ENCODE data around the gene FLYWCH2.

Gene FLYWCH2

DNA sequence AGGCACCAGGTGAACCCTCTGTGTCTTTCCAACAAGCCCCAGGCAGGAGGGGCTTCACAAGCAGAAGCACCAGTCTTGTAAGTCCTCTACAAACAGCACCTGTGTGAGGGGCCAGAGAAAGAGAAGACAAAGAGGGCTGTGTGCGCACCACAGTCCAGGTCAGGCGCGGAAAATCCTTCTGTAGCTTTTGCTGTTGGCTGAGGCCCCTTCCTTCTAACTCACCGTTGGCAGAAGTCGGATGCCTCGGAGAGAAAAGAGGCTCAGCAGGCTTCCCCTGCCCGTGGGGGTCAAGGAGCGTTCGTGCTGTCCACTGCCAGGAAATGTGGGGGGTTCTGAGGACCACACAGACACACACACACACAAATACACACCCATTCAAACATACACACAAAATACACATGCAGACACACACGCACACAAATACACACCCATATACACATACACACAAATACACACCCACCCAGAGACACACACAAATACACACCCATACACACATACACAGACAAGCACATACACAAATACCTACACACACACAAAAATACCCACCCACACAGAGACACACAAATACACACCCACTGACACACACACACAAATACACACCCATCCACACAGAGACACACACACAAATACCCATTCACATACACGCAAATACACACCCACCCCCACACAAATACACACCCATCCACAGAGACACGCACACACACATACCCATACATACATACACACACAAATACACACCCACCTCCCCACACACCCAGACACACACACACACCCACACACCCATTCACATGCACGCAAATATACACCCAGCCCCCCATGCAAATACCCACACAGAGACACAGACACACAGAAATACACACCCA is 46.1 kb upstream of the FLYWCH2 start (continued):
- TF ChIP-seq, protein P1, sequence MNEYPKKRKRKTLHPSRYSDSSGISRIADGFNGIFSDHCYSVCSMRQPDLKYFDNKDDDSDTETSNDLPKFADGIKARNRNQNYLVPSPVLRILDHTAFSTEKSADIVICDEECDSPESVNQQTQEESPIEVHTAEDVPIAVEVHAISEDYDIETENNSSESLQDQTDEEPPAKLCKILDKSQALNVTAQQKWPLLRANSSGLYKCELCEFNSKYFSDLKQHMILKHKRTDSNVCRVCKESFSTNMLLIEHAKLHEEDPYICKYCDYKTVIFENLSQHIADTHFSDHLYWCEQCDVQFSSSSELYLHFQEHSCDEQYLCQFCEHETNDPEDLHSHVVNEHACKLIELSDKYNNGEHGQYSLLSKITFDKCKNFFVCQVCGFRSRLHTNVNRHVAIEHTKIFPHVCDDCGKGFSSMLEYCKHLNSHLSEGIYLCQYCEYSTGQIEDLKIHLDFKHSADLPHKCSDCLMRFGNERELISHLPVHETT (tag by site-specific recombination; IDR thresholded peaks at IDR 0.05): peak; percentile 64; the same call in 1 of the 2 replicates
- TF ChIP-seq ZFP69B (tag by site-specific recombination; IDR thresholded peaks at IDR 0.05) (0 out of 2 replicates have a peak, but pooled peaks have one; percentile 28), ZNF473 (tag by site-specific recombination; IDR thresholded peaks at IDR 0.05) (0 out of 2 replicates have a peak, but pooled peaks have one; percentile 7), ZNF416 (tag by site-specific recombination; IDR thresholded peaks at IDR 0.05) (no peak), ZNF560 (tag by site-specific recombination; IDR thresholded peaks at IDR 0.05; ENCODE audit: borderline replicate concordance) (0 out of 2 replicates have a peak, but pooled peaks have one; percentile 10), KLF9 (tag by site-specific recombination; IDR thresholded peaks at IDR 0.05; ENCODE audit: low read depth) (no peak; the same call in 1 of the 2 replicates), ZNF596 (tag by site-specific recombination; IDR thresholded peaks at IDR 0.05) (no peak), ZEB2 (tag by site-specific recombination; IDR thresholded peaks at IDR 0.05) (no peak), KLF8 (tag by site-specific recombination; IDR thresholded peaks at IDR 0.05) (no peak), EGR2 (tag by site-specific recombination; IDR thresholded peaks at IDR 0.05; ENCODE audit: low read depth) (peak; percentile 96), IKZF3 (tag by site-specific recombination; IDR thresholded peaks at IDR 0.05) (no peak), ZNF677 (tag by site-specific recombination; IDR thresholded peaks at IDR 0.05) (no peak), ZNF221 (tag by site-specific recombination; IDR thresholded peaks at IDR 0.05; ENCODE audit: borderline replicate concordance) (no peak), ZSCAN23 (tag by site-specific recombination; IDR thresholded peaks at IDR 0.05) (peak; percentile 24; the same call in 1 of the 2 replicates)
- TF ChIP-seq, protein P2, sequence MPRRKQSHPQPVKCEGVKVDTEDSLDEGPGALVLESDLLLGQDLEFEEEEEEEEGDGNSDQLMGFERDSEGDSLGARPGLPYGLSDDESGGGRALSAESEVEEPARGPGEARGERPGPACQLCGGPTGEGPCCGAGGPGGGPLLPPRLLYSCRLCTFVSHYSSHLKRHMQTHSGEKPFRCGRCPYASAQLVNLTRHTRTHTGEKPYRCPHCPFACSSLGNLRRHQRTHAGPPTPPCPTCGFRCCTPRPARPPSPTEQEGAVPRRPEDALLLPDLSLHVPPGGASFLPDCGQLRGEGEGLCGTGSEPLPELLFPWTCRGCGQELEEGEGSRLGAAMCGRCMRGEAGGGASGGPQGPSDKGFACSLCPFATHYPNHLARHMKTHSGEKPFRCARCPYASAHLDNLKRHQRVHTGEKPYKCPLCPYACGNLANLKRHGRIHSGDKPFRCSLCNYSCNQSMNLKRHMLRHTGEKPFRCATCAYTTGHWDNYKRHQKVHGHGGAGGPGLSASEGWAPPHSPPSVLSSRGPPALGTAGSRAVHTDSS (tag by site-specific recombination; IDR thresholded peaks at IDR 0.05): no peak

DNA sequence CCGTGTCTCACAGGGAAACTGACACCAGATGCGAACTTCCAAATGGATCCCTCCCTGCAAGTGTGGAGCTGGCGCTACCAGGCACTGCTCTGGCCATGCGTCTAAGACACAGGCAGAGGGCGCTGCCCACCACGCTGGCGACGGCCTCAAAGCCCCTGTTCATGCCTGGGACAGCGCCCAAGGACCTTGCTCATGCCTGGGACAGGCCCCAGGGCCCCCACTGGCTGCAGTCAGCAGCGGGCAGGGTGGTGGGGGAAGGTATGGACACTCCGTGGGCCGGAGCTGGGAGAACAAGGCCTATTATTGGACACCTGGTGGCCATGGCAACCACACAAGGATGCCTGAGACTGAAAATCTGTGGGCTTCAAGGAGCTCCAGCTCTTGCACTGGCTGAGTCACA is 44.1 kb upstream of the FLYWCH2 start:
- Histone ChIP-seq H3K9me3 (ENCODE audit: control insufficient read depth, insufficient read depth, low read depth, low read length) (no peaks in the 10 kb centered on the region), H3K4me3 (ENCODE audit: low read depth, low read length) (no peak overlapping the region), H3K4me1 (ENCODE audit: control insufficient read depth, insufficient read depth, low read length) (no peaks in the 10 kb centered on the region), H3K36me3 (ENCODE audit: control insufficient read depth in 2 of 2, insufficient read depth in 1 of 2, low read length in 2 of 2) (no peaks in the 10 kb centered on the region), H3K27ac (ENCODE audit: extremely low read depth, low read depth, low read length) (no peak overlapping the region)
- POLR2A ChIA-PET: interaction anchor here (0.5 to 2.0 kb wide), 3 partner anchors 20 to 66 kb away, joined by 3 to 14 read pairs (median 3); no protein-coding TSS in a partner anchor
- CTCF ChIA-PET: interaction anchor here (0.6 to 3.0 kb wide), 21 partner anchors 8 to 189 kb away, joined by 3 to 25 read pairs (median 6); partner anchors contain the start of gene ZG16B
- TF ChIP-seq ZNF473 (tag by site-specific recombination; IDR thresholded peaks at IDR 0.05): no peak
- TF ChIP-seq, protein P3, sequence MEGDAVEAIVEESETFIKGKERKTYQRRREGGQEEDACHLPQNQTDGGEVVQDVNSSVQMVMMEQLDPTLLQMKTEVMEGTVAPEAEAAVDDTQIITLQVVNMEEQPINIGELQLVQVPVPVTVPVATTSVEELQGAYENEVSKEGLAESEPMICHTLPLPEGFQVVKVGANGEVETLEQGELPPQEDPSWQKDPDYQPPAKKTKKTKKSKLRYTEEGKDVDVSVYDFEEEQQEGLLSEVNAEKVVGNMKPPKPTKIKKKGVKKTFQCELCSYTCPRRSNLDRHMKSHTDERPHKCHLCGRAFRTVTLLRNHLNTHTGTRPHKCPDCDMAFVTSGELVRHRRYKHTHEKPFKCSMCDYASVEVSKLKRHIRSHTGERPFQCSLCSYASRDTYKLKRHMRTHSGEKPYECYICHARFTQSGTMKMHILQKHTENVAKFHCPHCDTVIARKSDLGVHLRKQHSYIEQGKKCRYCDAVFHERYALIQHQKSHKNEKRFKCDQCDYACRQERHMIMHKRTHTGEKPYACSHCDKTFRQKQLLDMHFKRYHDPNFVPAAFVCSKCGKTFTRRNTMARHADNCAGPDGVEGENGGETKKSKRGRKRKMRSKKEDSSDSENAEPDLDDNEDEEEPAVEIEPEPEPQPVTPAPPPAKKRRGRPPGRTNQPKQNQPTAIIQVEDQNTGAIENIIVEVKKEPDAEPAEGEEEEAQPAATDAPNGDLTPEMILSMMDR (tag by site-specific recombination; IDR thresholded peaks at IDR 0.05): peak; percentile 95
- TF ChIP-seq ZNF600 (tag by site-specific recombination; IDR thresholded peaks at IDR 0.05): peak; percentile 55
- TF ChIP-seq ZNF416 (tag by site-specific recombination; IDR thresholded peaks at IDR 0.05): no peak
- TF ChIP-seq ZNF335 (tag by site-specific recombination; conservative IDR thresholded peaks at IDR 0.05): peak; percentile 66
- peak; percentile 49 for TF ChIP-seq EGR2 (tag by site-specific recombination; IDR thresholded peaks at IDR 0.05; ENCODE audit: low read depth)
- 0 out of 2 replicates have a peak, but pooled peaks have one; percentile 24 for TF ChIP-seq ZXDB (tag by site-specific recombination; IDR thresholded peaks at IDR 0.05)
- TF ChIP-seq, protein P4, sequence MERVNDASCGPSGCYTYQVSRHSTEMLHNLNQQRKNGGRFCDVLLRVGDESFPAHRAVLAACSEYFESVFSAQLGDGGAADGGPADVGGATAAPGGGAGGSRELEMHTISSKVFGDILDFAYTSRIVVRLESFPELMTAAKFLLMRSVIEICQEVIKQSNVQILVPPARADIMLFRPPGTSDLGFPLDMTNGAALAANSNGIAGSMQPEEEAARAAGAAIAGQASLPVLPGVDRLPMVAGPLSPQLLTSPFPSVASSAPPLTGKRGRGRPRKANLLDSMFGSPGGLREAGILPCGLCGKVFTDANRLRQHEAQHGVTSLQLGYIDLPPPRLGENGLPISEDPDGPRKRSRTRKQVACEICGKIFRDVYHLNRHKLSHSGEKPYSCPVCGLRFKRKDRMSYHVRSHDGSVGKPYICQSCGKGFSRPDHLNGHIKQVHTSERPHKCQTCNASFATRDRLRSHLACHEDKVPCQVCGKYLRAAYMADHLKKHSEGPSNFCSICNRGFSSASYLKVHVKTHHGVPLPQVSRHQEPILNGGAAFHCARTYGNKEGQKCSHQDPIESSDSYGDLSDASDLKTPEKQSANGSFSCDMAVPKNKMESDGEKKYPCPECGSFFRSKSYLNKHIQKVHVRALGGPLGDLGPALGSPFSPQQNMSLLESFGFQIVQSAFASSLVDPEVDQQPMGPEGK (tag by site-specific recombination; IDR thresholded peaks at IDR 0.05): peak; percentile 63
- TF ChIP-seq, protein P5, sequence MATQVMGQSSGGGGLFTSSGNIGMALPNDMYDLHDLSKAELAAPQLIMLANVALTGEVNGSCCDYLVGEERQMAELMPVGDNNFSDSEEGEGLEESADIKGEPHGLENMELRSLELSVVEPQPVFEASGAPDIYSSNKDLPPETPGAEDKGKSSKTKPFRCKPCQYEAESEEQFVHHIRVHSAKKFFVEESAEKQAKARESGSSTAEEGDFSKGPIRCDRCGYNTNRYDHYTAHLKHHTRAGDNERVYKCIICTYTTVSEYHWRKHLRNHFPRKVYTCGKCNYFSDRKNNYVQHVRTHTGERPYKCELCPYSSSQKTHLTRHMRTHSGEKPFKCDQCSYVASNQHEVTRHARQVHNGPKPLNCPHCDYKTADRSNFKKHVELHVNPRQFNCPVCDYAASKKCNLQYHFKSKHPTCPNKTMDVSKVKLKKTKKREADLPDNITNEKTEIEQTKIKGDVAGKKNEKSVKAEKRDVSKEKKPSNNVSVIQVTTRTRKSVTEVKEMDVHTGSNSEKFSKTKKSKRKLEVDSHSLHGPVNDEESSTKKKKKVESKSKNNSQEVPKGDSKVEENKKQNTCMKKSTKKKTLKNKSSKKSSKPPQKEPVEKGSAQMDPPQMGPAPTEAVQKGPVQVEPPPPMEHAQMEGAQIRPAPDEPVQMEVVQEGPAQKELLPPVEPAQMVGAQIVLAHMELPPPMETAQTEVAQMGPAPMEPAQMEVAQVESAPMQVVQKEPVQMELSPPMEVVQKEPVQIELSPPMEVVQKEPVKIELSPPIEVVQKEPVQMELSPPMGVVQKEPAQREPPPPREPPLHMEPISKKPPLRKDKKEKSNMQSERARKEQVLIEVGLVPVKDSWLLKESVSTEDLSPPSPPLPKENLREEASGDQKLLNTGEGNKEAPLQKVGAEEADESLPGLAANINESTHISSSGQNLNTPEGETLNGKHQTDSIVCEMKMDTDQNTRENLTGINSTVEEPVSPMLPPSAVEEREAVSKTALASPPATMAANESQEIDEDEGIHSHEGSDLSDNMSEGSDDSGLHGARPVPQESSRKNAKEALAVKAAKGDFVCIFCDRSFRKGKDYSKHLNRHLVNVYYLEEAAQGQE (tag by site-specific recombination; IDR thresholded peaks at IDR 0.05): peak; percentile 61; the same call in 1 of the 2 replicates
- TF ChIP-seq ZNF654 (tag by site-specific recombination; IDR thresholded peaks at IDR 0.05; ENCODE audit: low read depth): peak; percentile 67
- no peak for TF ChIP-seq ZNF175 (tag by site-specific recombination; IDR thresholded peaks at IDR 0.05)
- TF ChIP-seq GLI2 (tag by site-specific recombination; IDR thresholded peaks at IDR 0.05; ENCODE audit: borderline replicate concordance, low read depth): no peak
- TF ChIP-seq GLIS2 (tag by site-specific recombination; IDR thresholded peaks at IDR 0.05): 0 out of 2 replicates have a peak, but pooled peaks have one; percentile 23

All from HEK293 (cell line).